ENCODE data around the gene NRF1.
"Not testable (repeated sequence)": the region's sequence is repeated elsewhere in the genome, so short reads cannot be mapped to it uniquely, and the experiment has no call there.

NRF1 gene

GRCh38 chr7:129784437-129784782, 172.9 kb downstream of the NRF1 start:
- no peak for DNase-seq

DNA sequence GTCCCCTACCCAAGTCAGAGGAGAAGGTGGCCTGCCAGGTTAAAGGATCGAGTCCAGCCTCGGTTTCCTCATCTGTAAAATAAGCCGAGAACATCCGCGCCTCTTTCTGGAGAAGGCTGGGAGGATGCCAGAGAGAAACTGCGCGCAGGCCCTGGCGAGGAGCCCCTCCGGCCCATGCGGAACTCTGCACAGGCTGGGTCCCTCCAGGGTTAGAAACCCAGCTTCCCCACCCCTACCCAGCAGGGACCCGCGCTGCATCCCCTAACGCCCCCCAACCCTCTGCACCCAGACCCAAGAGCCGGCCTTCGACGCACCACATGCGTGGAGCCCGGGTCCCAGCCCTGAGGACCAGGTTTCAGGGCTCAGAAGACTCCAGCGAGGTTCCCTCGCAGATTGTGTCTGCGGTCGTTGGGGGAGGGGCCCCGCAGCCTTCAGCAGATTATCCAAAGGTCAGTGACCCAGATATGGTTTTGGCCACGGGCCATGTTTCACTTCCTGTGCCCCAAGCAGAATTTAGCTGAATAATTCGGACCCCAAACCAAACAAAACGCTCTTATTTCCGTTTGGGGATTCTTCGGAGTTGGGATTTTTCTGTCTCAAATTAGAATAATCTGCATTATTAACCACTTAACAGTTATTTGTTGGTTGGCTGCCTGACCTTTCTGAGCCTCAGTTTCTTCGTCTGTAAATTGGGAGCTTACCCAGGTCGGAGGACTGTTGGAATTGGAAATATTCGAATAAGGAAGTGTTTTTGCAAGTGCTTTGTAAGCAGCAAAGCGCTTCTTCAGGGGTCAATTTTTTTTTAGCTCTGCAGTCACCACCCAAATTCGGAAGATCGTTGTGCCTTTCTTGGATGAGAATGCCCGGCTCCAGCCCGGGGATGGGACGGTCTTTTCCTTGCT, 173.5 kb downstream of the NRF1 start:
- no peak for DNase-seq

DNA sequence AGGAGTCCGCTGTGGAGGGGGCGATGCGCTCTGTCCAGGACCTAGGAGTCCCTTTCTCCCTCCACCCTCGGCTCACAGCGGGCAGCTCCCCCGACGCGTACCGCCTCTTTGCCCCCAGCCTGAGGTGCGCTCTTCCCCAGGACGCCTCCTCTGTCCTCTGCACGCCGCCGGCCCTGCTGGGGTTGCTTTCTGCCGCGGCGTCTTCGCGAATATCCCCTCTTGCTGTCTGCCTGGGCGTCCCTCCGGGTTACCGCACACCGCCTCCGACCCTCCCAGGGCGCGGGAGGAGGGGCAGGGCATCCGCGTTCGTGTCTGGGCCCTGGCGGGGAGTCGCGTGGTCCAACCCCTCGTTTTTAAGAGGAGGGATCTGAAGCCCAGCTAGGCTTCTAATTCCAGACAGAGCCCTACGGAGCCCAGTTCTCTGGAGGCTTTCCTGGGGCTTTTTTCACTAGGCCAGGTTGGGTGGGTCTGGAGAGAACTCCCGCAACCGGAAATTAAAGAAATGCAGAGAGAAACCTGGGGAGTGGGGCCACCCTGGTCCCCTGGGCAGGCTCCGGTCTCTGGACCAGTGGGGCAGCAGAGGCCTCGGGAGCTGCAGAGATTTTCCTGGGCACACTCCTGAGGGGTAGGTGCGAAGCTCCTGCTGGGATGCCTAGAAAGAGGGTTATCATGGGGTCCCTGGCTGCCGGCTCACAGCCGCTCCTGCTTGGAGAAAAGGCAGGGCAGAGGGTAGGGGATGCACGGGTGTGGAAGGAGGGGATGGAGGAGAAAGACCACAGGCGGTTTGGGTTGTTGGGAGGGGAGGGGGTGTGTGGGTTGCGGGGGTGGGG, 174.4 kb downstream of the NRF1 start:
- no peak for DNase-seq

DNA sequence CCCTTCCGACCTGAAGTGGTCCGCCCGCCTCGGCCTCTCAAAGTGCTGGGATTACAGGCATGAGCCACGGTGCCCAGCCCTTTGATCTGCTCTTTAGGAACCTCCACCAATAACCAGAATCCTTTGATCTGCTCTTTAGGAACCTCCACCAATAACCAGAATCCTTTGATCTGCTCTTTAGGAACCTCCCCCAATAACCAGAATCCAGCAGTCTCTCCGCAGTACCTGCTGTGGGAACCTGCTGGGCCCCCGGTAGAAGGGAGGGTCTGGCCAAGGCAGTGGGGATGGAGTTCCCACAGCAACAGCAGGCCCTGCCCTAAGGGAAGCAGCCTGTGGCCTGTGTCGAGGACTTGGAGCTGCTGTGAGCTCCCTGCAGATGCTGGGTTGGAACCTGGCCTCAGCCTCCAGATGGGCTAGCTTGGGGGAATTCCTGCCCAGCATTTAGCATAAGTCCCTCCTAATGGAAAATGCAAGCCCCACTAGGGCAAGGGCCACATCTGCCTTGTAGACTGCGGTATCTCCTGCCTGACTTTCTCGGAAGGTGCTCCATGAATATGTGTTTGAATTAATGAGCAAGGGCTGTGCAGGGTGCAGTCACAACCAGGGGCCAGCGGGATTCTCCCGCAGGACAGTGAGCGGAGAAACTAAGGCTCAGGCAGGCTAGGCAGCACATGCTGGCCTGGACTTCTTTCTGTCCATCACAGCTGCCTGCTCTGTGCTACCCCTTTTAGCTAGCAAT, 175.5 kb downstream of the NRF1 start:
- DNase-seq = no peak

- DNase-seq = no peak
Observed at GRCh38 chr7:129789000-129789399, 177.5 kb downstream of the NRF1 start.

DNA sequence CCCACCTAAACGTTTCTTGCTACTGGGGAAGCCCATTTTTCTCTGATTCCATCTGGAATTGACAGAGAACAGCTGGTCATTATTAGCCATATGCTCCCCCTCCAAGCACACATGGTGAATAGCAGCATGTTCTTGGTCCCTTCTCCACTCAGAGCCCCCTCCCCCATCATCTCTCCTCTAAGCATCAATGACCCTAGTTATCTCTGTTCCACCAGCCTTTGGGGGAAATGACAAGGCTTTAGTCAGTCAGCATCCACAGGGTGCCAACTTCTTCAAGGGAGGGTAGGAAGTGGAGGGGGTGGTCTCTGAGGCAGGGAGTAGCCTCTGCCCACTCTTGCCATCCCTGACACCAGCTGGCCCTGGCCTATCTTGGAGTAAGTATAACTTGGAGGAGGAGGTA, 178.1 kb downstream of the NRF1 start:
- DNase-seq = no peak

- DNase-seq = no peak
Observed at GRCh38 chr7:129790136-129790535, 178.6 kb downstream of the NRF1 start.

- no peak for DNase-seq
Observed at GRCh38 chr7:129792721-129793120, 181.2 kb downstream of the NRF1 start.

- DNase-seq = no peak
Observed at GRCh38 chr7:129793506-129794310, 182.2 kb downstream of the NRF1 start.

- not testable (repeated sequence) for DNase-seq
Observed at GRCh38 chr7:129794461-129794860, 182.9 kb downstream of the NRF1 start.

DNA sequence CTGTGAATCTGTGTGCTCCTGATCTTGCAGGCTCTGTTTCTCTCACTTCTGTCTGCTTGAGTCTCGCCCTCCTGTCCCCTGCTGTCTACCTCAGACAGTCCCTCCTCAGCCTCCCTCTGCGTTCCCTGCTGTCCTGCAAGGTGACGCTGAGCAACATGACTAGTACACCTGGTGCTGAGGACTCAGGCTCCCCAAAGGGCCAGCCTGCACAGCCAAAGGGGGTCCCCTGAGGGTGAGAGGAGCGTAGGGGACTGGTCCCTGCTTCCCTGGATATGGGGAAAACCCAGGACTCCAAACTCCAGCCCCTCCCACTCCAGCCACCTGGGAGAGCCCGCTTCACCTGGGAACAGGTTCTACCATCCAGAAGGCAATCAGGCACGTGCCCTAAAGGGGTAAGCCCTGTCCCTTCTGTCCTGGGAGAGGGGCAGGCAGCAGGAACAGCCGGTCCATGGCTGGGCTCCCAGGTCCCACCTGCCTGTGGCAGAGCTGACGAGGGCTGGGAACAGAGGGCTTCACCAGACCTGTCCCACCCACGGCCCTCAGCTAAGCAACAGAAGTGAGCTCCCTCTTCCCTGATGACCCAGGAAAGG, 184.8 kb downstream of the NRF1 start:
- DNase-seq = no peak

DNA sequence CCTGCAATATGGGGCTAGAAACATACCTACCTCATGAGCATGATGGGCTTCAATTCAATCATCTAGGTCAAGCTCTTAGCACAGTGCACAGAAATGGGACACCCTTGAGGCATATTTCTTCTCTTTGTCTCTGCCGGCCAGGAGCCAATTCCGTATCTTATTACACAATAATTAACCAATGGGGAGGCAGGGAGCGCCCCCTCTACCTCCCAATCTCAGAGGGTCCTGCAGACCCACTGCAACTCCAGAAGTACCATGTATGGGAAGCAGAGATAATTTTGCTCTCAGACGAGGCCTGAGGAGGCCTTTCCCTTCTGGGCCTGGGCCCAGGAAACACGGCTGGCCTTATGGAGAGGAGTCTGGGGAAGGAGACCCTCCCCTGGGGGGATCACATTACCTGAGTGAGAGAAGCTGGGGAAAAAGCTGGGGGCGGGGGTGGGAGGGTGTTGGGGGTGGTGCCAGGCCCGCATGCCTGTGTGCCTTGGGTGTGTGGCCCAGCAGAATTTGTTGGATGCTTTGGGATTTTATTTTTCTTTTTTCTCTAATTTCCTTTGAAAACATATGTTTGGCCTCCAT, 185.8 kb downstream of the NRF1 start:
- DNase-seq = no peak

- DNase-seq = no peak
Observed at GRCh38 chr7:129798616-129799349, 187.3 kb downstream of the NRF1 start.

GRCh38 chr7:129799350-129799955, 187.9 kb downstream of the NRF1 start:
- DNase-seq = no peak

- no peak for DNase-seq
Observed at GRCh38 chr7:129800901-129801300, 189.4 kb downstream of the NRF1 start.

DNA sequence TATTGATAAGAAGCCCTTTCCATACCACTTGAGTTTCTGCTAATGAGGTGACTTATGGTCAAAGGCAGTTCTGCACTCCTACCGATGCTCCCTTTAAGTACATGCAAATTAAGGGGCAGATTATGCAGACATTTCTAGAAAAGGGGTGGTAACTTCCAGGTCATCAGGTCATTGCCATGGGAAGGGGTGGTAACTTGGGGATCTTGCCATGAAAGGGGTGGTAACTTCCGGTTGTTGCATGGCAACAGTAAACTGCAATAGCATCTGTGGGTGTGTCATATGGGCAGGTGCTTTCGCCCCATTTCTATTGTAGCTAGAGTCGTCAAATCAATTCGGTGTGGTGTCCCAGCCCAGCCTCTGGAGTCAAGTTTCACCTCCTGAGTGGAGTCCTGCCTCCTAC, 190.4 kb downstream of the NRF1 start:
- no peak for DNase-seq

DNA sequence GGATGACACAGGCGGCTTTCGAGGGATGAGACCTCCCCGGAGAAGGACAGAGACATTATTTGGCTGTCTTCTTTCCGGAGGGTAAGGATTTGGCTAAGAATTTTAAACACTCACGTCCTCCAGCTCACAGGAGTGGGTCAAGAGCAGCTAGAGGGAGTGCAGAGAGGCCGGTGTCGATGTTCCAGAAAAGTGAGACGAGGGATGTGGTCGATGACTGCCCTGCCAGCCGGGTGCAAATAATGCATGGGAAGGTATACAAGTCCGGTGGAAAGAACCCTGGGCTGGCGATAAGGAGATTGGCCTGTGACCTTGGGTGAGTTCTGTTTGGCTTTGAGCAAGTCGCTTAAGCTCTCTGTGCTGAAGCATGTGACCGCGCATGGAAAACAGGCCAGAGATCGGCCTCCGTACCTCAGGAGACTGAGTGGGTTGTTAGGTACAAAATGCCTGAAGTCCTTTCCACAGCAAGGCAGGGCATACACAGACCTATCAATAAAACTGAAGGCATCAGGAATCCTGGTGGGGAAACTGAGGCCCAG, 192.1 kb downstream of the NRF1 start:
- no peak for DNase-seq

GRCh38 chr7:129804111-129804889, 192.8 kb downstream of the NRF1 start:
- no peak for DNase-seq

Measured in stimulated activated CD4-positive, alpha-beta T cell treated with anti-CD3 and anti-CD28 coated beads, Interleukin-2, amount 100 ng/mL, for 48 hours (primary cell).